ENCODE results near the gene TECTB. TPM values are rescaled to one million over a fixed set of nuclear protein-coding genes. Genes with fewer than 3 reads are reported as not detected.

Gene TECTB
- total RNA-seq, 5 donors from 2014 or later (not counting 1 experiment from before 2014, with no cell fraction given) = not detected

- Mint-ChIP-seq H3K27me3 (peaks cover 0 to 16% of the 10 kb centered on the region in 2 donors), H3K4me1 (no peaks in the 10 kb centered on the region), H3K27ac (no peak overlapping the region), H3K36me3 (no peaks in the 10 kb centered on the region), H3K4me3 (no peak overlapping the region), H3K9me3 (no peaks in the 10 kb centered on the region)
- peaks cover 2 to 3% of the 10 kb centered on the region in 2 experiments for H3K27me3 ChIP-seq (replicated peaks in 1 of 2; ENCODE audit: control insufficient read depth in 2 of 2, extremely low read depth in 1 of 2, insufficient read depth in 2 of 2, low read length in 1 of 2)
- DNase-seq (no peak), ATAC-seq (replicated peaks in 1 of 4) (no peak)
- H3K4me1 ChIP-seq (ENCODE audit: control insufficient read depth in 1 of 2, extremely low read depth in 1 of 2, insufficient read depth in 2 of 2, low read length in 2 of 2) = no peaks in the 10 kb centered on the region
- no peaks in the 10 kb centered on the region for H3K9me3 ChIP-seq
- ChIA-PET POLR2A (no interaction called here), CTCF (no interaction called here)
- no peaks in the 10 kb centered on the region for H3K36me3 ChIP-seq (ENCODE audit: control insufficient read depth in 2 of 2, extremely low read depth in 1 of 2, insufficient read depth in 1 of 2, low read length in 1 of 2)
- no peak overlapping the region for H3K4me3 ChIP-seq (ENCODE audit: control insufficient read depth in 1 of 2, extremely low read depth in 1 of 2, low read length in 1 of 2)
- WGBS (ENCODE audit: insufficient coverage) = 100% methylated on average over 1 of the region's 6 CpGs
- no peak overlapping the region for H3K27ac ChIP-seq (ENCODE audit: low read length)
Measured at GRCh38 chr10:112262546-112262945, 20.7 kb upstream of the TECTB start.

GRCh38 chr10:112265745-112266144 is 17.5 kb upstream of the TECTB start:
- ChIA-PET CTCF (no interaction called here), POLR2A (no interaction called here)
- no peaks in the 10 kb centered on the region for H3K36me3 ChIP-seq (ENCODE audit: control insufficient read depth in 2 of 2, extremely low read depth in 1 of 2, insufficient read depth in 1 of 2, low read length in 1 of 2)
- peaks cover 2 to 3% of the 10 kb centered on the region in 2 experiments for H3K27me3 ChIP-seq (replicated peaks in 1 of 2; ENCODE audit: control insufficient read depth in 2 of 2, extremely low read depth in 1 of 2, insufficient read depth in 2 of 2, low read length in 1 of 2)
- H3K9me3 Mint-ChIP-seq = no peaks in the 10 kb centered on the region
- WGBS (ENCODE audit: insufficient coverage) = no CpG with 5 or more reads among the region's 2 CpGs
- no peaks in the 10 kb centered on the region for H3K9me3 ChIP-seq
- ATAC-seq (replicated peaks in 1 of 4) (no peak), DNase-seq (no peak)
- peaks cover 5 to 14% of the 10 kb centered on the region in 2 donors for H3K27me3 Mint-ChIP-seq
- no peaks in the 10 kb centered on the region for H3K36me3 Mint-ChIP-seq
- H3K4me3 Mint-ChIP-seq = no peak overlapping the region
- no peak overlapping the region for H3K4me3 ChIP-seq (ENCODE audit: control insufficient read depth in 1 of 2, extremely low read depth in 1 of 2, low read length in 1 of 2)
- H3K27ac Mint-ChIP-seq = no peak overlapping the region
- no peaks in the 10 kb centered on the region for H3K4me1 Mint-ChIP-seq
- H3K4me1 ChIP-seq (ENCODE audit: control insufficient read depth in 1 of 2, extremely low read depth in 1 of 2, insufficient read depth in 2 of 2, low read length in 2 of 2) = no peaks in the 10 kb centered on the region
- H3K27ac ChIP-seq (ENCODE audit: low read length) = no peak overlapping the region

- DNase-seq (no peak), ATAC-seq (replicated peaks in 1 of 4) (no peak)
- peaks cover 0 to 2% of the 10 kb centered on the region in 2 experiments for H3K27me3 ChIP-seq (replicated peaks in 1 of 2; ENCODE audit: control insufficient read depth in 2 of 2, extremely low read depth in 1 of 2, insufficient read depth in 2 of 2, low read length in 1 of 2)
- CTCF ChIA-PET = no interaction called here
- no peak overlapping the region for H3K27ac Mint-ChIP-seq
- no peaks in the 10 kb centered on the region for H3K4me1 Mint-ChIP-seq
- no peaks in the 10 kb centered on the region for H3K36me3 ChIP-seq (ENCODE audit: control insufficient read depth in 2 of 2, extremely low read depth in 1 of 2, insufficient read depth in 1 of 2, low read length in 1 of 2)
- no peak overlapping the region for H3K27ac ChIP-seq (ENCODE audit: low read length)
- POLR2A ChIA-PET = no interaction called here
- H3K4me1 ChIP-seq (ENCODE audit: control insufficient read depth in 1 of 2, extremely low read depth in 1 of 2, insufficient read depth in 2 of 2, low read length in 2 of 2) = no peaks in the 10 kb centered on the region
- no peaks in the 10 kb centered on the region for H3K9me3 ChIP-seq
- H3K4me3 ChIP-seq (ENCODE audit: control insufficient read depth in 1 of 2, extremely low read depth in 1 of 2, low read length in 1 of 2) = no peak overlapping the region
- H3K36me3 Mint-ChIP-seq = no peaks in the 10 kb centered on the region
- no peaks in the 10 kb centered on the region for H3K9me3 Mint-ChIP-seq
- H3K4me3 Mint-ChIP-seq = no peak overlapping the region
- H3K27me3 Mint-ChIP-seq = peaks cover 5 to 6% of the 10 kb centered on the region in 2 donors
Measured at GRCh38 chr10:112269266-112269665, 13.9 kb upstream of the TECTB start.

- Histone ChIP-seq H3K36me3 (ENCODE audit: control insufficient read depth in 2 of 2, extremely low read depth in 1 of 2, insufficient read depth in 1 of 2, low read length in 1 of 2) (no peaks in the 10 kb centered on the region), H3K27ac (ENCODE audit: low read length) (no peak overlapping the region), H3K4me3 (ENCODE audit: control insufficient read depth in 1 of 2, extremely low read depth in 1 of 2, low read length in 1 of 2) (no peak overlapping the region), H3K4me1 (ENCODE audit: control insufficient read depth in 1 of 2, extremely low read depth in 1 of 2, insufficient read depth in 2 of 2, low read length in 2 of 2) (no peaks in the 10 kb centered on the region), H3K9me3 (no peaks in the 10 kb centered on the region), H3K27me3 (replicated peaks in 1 of 2; ENCODE audit: control insufficient read depth in 2 of 2, extremely low read depth in 1 of 2, insufficient read depth in 2 of 2, low read length in 1 of 2) (peaks cover 3 to 4% of the 10 kb centered on the region in 2 experiments)
- Mint-ChIP-seq H3K27me3 (peaks cover 5 to 6% of the 10 kb centered on the region in 2 donors), H3K36me3 (no peaks in the 10 kb centered on the region), H3K4me3 (no peak overlapping the region), H3K9me3 (no peaks in the 10 kb centered on the region), H3K4me1 (no peaks in the 10 kb centered on the region), H3K27ac (no peak overlapping the region)
- DNase-seq = no peak
- no peak for ATAC-seq (replicated peaks in 1 of 4)
- CTCF ChIA-PET = no interaction called here
- no CpG with 5 or more reads among the region's 3 CpGs for WGBS (ENCODE audit: insufficient coverage)
- POLR2A ChIA-PET = no interaction called here
Measured at GRCh38 chr10:112271982-112272381, 11.2 kb upstream of the TECTB start.

- Histone ChIP-seq H3K27ac (ENCODE audit: low read length) (no peak overlapping the region), H3K36me3 (ENCODE audit: control insufficient read depth in 2 of 2, extremely low read depth in 1 of 2, insufficient read depth in 1 of 2, low read length in 1 of 2) (no peaks in the 10 kb centered on the region), H3K4me3 (ENCODE audit: control insufficient read depth in 1 of 2, extremely low read depth in 1 of 2, low read length in 1 of 2) (no peak overlapping the region), H3K9me3 (no peaks in the 10 kb centered on the region), H3K27me3 (replicated peaks in 1 of 2; ENCODE audit: control insufficient read depth in 2 of 2, extremely low read depth in 1 of 2, insufficient read depth in 2 of 2, low read length in 1 of 2) (peaks cover 3 to 4% of the 10 kb centered on the region in 2 experiments), H3K4me1 (ENCODE audit: control insufficient read depth in 1 of 2, extremely low read depth in 1 of 2, insufficient read depth in 2 of 2, low read length in 2 of 2) (no peaks in the 10 kb centered on the region)
- DNase-seq (no peak), ATAC-seq (replicated peaks in 1 of 4) (no peak)
- H3K27me3 Mint-ChIP-seq = peaks cover 9 to 21% of the 10 kb centered on the region in 2 donors
- H3K27ac Mint-ChIP-seq = no peak overlapping the region
- 59% methylated on average over 4 of the region's 5 CpGs for WGBS (ENCODE audit: insufficient coverage)
- H3K4me3 Mint-ChIP-seq = no peak overlapping the region
- POLR2A ChIA-PET = no interaction called here
- no peaks in the 10 kb centered on the region for H3K4me1 Mint-ChIP-seq
- CTCF ChIA-PET = no interaction called here
- no peaks in the 10 kb centered on the region for H3K36me3 Mint-ChIP-seq
- H3K9me3 Mint-ChIP-seq = no peaks in the 10 kb centered on the region
Measured at GRCh38 chr10:112274831-112275230, 8.4 kb upstream of the TECTB start.

- Mint-ChIP-seq H3K4me1 (no peaks in the 10 kb centered on the region), H3K4me3 (no peak overlapping the region), H3K9me3 (no peaks in the 10 kb centered on the region), H3K27me3 (peaks cover 9 to 23% of the 10 kb centered on the region in 2 donors), H3K27ac (no peak overlapping the region), H3K36me3 (no peaks in the 10 kb centered on the region)
- H3K4me1 ChIP-seq (ENCODE audit: control insufficient read depth in 1 of 2, extremely low read depth in 1 of 2, insufficient read depth in 2 of 2, low read length in 2 of 2) = no peaks in the 10 kb centered on the region
- CTCF ChIA-PET = no interaction called here
- H3K4me3 ChIP-seq (ENCODE audit: control insufficient read depth in 1 of 2, extremely low read depth in 1 of 2, low read length in 1 of 2) = no peak overlapping the region
- ATAC-seq (replicated peaks in 1 of 4) (no peak), DNase-seq (no peak)
- peaks cover 3 to 4% of the 10 kb centered on the region in 2 experiments for H3K27me3 ChIP-seq (replicated peaks in 1 of 2; ENCODE audit: control insufficient read depth in 2 of 2, extremely low read depth in 1 of 2, insufficient read depth in 2 of 2, low read length in 1 of 2)
- H3K36me3 ChIP-seq (ENCODE audit: control insufficient read depth in 2 of 2, extremely low read depth in 1 of 2, insufficient read depth in 1 of 2, low read length in 1 of 2) = no peaks in the 10 kb centered on the region
- H3K27ac ChIP-seq (ENCODE audit: low read length) = no peak overlapping the region
- no peaks in the 10 kb centered on the region for H3K9me3 ChIP-seq
- WGBS (ENCODE audit: insufficient coverage) = 83% methylated on average over 3 of the region's 4 CpGs
- POLR2A ChIA-PET = no interaction called here
Measured at GRCh38 chr10:112275512-112276245, 7.5 kb upstream of the TECTB start.

- no peaks in the 10 kb centered on the region for H3K4me1 ChIP-seq (ENCODE audit: control insufficient read depth in 1 of 2, extremely low read depth in 1 of 2, insufficient read depth in 2 of 2, low read length in 2 of 2)
- H3K9me3 ChIP-seq = no peaks in the 10 kb centered on the region
- WGBS (ENCODE audit: insufficient coverage) = no CpG with 5 or more reads among the region's 2 CpGs
- H3K4me3 Mint-ChIP-seq = no peak overlapping the region
- ATAC-seq (replicated peaks in 1 of 4) (no peak), DNase-seq (no peak)
- H3K27ac ChIP-seq (ENCODE audit: low read length) = no peak overlapping the region
- H3K27me3 ChIP-seq (replicated peaks in 1 of 2; ENCODE audit: control insufficient read depth in 2 of 2, extremely low read depth in 1 of 2, insufficient read depth in 2 of 2, low read length in 1 of 2) = peaks cover 4 to 6% of the 10 kb centered on the region in 2 experiments
- no peaks in the 10 kb centered on the region for H3K4me1 Mint-ChIP-seq
- ChIA-PET CTCF (no interaction called here), POLR2A (no interaction called here)
- H3K36me3 Mint-ChIP-seq = no peaks in the 10 kb centered on the region
- H3K4me3 ChIP-seq (ENCODE audit: control insufficient read depth in 1 of 2, extremely low read depth in 1 of 2, low read length in 1 of 2) = no peak overlapping the region
- peaks cover 15 to 33% of the 10 kb centered on the region in 2 donors for H3K27me3 Mint-ChIP-seq
- H3K27ac Mint-ChIP-seq = no peak overlapping the region
- H3K9me3 Mint-ChIP-seq = no peaks in the 10 kb centered on the region
- no peaks in the 10 kb centered on the region for H3K36me3 ChIP-seq (ENCODE audit: control insufficient read depth in 2 of 2, extremely low read depth in 1 of 2, insufficient read depth in 1 of 2, low read length in 1 of 2)
Measured at GRCh38 chr10:112278871-112279270, 4.3 kb upstream of the TECTB start.

Measured in T-cell (primary cell).